K562 (cell line): ENCODE results near the gene SKIDA1. TPM values are rescaled to one million over a fixed set of nuclear protein-coding genes. Genes with fewer than 3 reads are reported as not detected.
A peak's percentile ranks its signal among the peaks of the same experiment; 100 is the strongest.

Experiments used
- ATAC-seq: fragments of 200-7000 bp; cut with Tn5 transposase; 3 replicates; pipeline ENCODE4 v1.9.1; 2020; ENCODE audit warnings: moderate library complexity
- BruUV-seq: library from RNA; stranded (reverse); fragments of 400-500 nt; replicated peaks from 2 replicates; lab custom pipeline; 2021; lab: Mats Ljungman, UMichigan
- CTCF ChIA-PET: fragments of 300-600 bp; formaldehyde crosslinking; extraction: SDS; loops from one replicate; lab custom pipeline; 2021; ENCODE audit warnings: low intra/inter-chr PET ratio; lab: Yijun Ruan, JAX
- POLR2A ChIA-PET: fragments of 300-600, 350-650 bp; sonication (Branson Sonifier 250); formaldehyde crosslinking; extraction: SDS; loops from one replicate; lab custom pipeline; 2021; ENCODE audit warnings: antibody characterized with exemption, inconsistent platforms; lab: Yijun Ruan, JAX
- DNase-seq, 4 experiments: peaks; one replicate each; pipeline versions ENCODE4 v3.0.0 to v3.0.0-alpha.2; 2011 to 2018; ENCODE audit warnings: low spot score in 3 of 4, mixed read lengths in 3 of 4; ENCODE audit errors: extremely low read depth in 1 of 4
- FAIRE-seq: peaks from 2 replicates; lab custom pipeline; 2011; peaks lifted over from hg19 to GRCh38; lab: Jason Lieb, UNC
- H2AFZ ChIP-seq: 2 replicates; pipeline ENCODE4 v1.6.0; 2011; ENCODE audit warnings: low read depth, low read length, control low read depth, inconsistent platforms
- H3K27ac ChIP-seq: fragments of 200-600 bp; 3 replicates; pipeline ENCODE4 v1.8.0; 2011; ENCODE audit warnings: low read depth, mild to moderate bottlenecking, control low read depth, inconsistent platforms, low read length, moderate library complexity, mixed read lengths; ENCODE audit errors: extremely low read depth
- H3K27me3 ChIP-seq, 2 experiments: fragments of 300-600 bp in 1 of 2; 2 replicates in 1 of 2; 3 replicates in 1 of 2; pipeline versions ENCODE4 v1.6.0 to v1.8.0; 2011; ENCODE audit warnings: inconsistent platforms in 2 of 2, low read length in 2 of 2, mild to moderate bottlenecking in 1 of 2, mixed read lengths in 1 of 2, moderate library complexity in 1 of 2; ENCODE audit not compliant: control insufficient read depth in 2 of 2, insufficient read depth in 2 of 2
- H3K36me3 ChIP-seq: fragments of 300-600 bp; 3 replicates; pipeline ENCODE4 v1.8.0; 2011; ENCODE audit warnings: mild to moderate bottlenecking, low read length, inconsistent platforms; ENCODE audit not compliant: control insufficient read depth, insufficient read depth
- H3K4me1 ChIP-seq, 2 experiments: fragments of 200-600 bp in 1 of 2; replicated peaks in 1 of 2; 2 replicates in 1 of 2; 3 replicates in 1 of 2; pipeline versions ENCODE4 v1.5.1 to v1.8.0; 2011; ENCODE audit warnings: inconsistent platforms in 2 of 2, low read length in 2 of 2, mild to moderate bottlenecking in 1 of 2, mixed read lengths in 1 of 2, moderate library complexity in 1 of 2; ENCODE audit not compliant: control insufficient read depth in 2 of 2, insufficient read depth in 2 of 2
- H3K4me2 ChIP-seq: 2 replicates; pipeline ENCODE4 v1.6.1; 2011; ENCODE audit warnings: low read length, control low read depth, inconsistent platforms, mixed read lengths; ENCODE audit not compliant: insufficient read depth
- H3K4me3 ChIP-seq: fragments of 200-600 bp; sonication (generic), shearing (Covaris generic); 2 replicates; pipeline ENCODE4 v1.5.1; 2016; ENCODE audit warnings: control low read depth, inconsistent platforms
- H3K79me2 ChIP-seq: fragments of 200-600 bp; 3 replicates; pipeline ENCODE4 v1.8.0; 2011; ENCODE audit warnings: low read length, inconsistent platforms; ENCODE audit not compliant: control insufficient read depth, insufficient read depth
- H3K9ac ChIP-seq, 2 experiments: 2 replicates each; pipeline versions ENCODE4 v1.6.0 to v1.6.1; 2011; ENCODE audit warnings: low read depth in 2 of 2, low read length in 2 of 2, control low read depth in 1 of 2, inconsistent platforms in 1 of 2, mild to moderate bottlenecking in 1 of 2, mixed read lengths in 1 of 2; ENCODE audit not compliant: insufficient read depth in 1 of 2
- H3K9me1 ChIP-seq: one replicate; pipeline ENCODE4 v1.6.0; 2011; ENCODE audit warnings: inconsistent platforms, mild to moderate bottlenecking, low read length, moderate library complexity; ENCODE audit not compliant: control insufficient read depth, insufficient read depth
- H3K9me3 ChIP-seq: replicated peaks from 2 replicates; pipeline ENCODE4 v1.5.1; 2011; ENCODE audit warnings: low read depth, low read length, inconsistent platforms; ENCODE audit not compliant: control insufficient read depth, insufficient read depth
- H4K20me1 ChIP-seq: replicated peaks from 2 replicates; pipeline ENCODE4 v1.6.1; 2011; ENCODE audit warnings: low read length, inconsistent platforms, mixed read lengths; ENCODE audit not compliant: control insufficient read depth, insufficient read depth
- DDX20 ChIP-seq: fragments of 450-650 bp; IDR thresholded peaks from 2 replicates; pipeline ENCODE4 v1.6.1; 2016; ENCODE audit warnings: missing genetic modification characterization, low read depth, mild to moderate bottlenecking, missing compliant biosample characterization, moderate library complexity
- FIP1L1 ChIP-seq: fragments of 200-400 bp; formaldehyde crosslinking; IDR thresholded peaks from 2 replicates; pipeline ENCODE4 v1.6.1; 2018; ENCODE audit warnings: mild to moderate bottlenecking, low read depth, low read length; ENCODE audit not compliant: poor library complexity, severe bottlenecking
- FOXA3 ChIP-seq, 2 experiments: fragments of 450-650 bp in 1 of 2; sonication (generic) in 1 of 2; formaldehyde crosslinking; IDR thresholded peaks in 1 of 2; conservative IDR thresholded peaks in 1 of 2; 2 replicates each; pipeline versions ENCODE4 v1.4.0 to v1.8.0; 2020 to 2022; ENCODE audit warnings: mild to moderate bottlenecking in 2 of 2, missing genetic modification reagents in 1 of 2
- HOXB6 ChIP-seq: fragments of 250-450 bp; sonication (Bioruptor Pico); IDR thresholded peaks from 2 replicates; pipeline ENCODE4 v1.5.1; 2022; ENCODE audit warnings: mild to moderate bottlenecking, borderline replicate concordance
- KAT8 ChIP-seq: fragments of 450-650 bp; IDR thresholded peaks from 2 replicates; pipeline ENCODE4 v1.6.1; 2016; ENCODE audit warnings: low read depth, mild to moderate bottlenecking
- MBD2 ChIP-seq: sonication (generic); IDR thresholded peaks from 2 replicates; pipeline ENCODE4 v1.6.1; 2016; ENCODE audit warnings: low read depth, borderline replicate concordance
- OTX1 ChIP-seq: fragments of 450-650 bp; formaldehyde crosslinking; IDR thresholded peaks from 2 replicates; pipeline ENCODE4 v1.4.0; 2022; ENCODE audit warnings: mild to moderate bottlenecking
- PTTG1 ChIP-seq: fragments of 450-650 bp; IDR thresholded peaks from 2 replicates; pipeline ENCODE4 v1.6.1; 2016; ENCODE audit warnings: low read depth, mild to moderate bottlenecking, missing genetic modification characterization, missing compliant biosample characterization
- RBM25 ChIP-seq: fragments of 200-400 bp; formaldehyde crosslinking; IDR thresholded peaks from 2 replicates; pipeline ENCODE4 v1.6.1; 2018; ENCODE audit warnings: low read length, low read depth, moderate library complexity; ENCODE audit not compliant: severe bottlenecking
- RBM39 ChIP-seq: fragments of 200-400 bp; formaldehyde crosslinking; optimal IDR thresholded peaks from 2 replicates; pipeline ENCODE3; 2018; ENCODE audit warnings: low read depth, low read length
- SREBF1 ChIP-seq: fragments of 150-350 bp; IDR thresholded peaks from 2 replicates; pipeline ENCODE4 v1.6.1; 2014; ENCODE audit warnings: antibody characterized with exemption, low read depth, low read length, borderline replicate concordance
- TOE1 ChIP-seq, 2 experiments: fragments of 450-650 bp in 1 of 2; sonication (generic) in 1 of 2; formaldehyde crosslinking in 1 of 2; IDR thresholded peaks; 2 replicates each; pipeline versions ENCODE4 v1.7.1 to v1.8.0; 2016 to 2022; ENCODE audit warnings: borderline replicate concordance in 2 of 2, mild to moderate bottlenecking in 2 of 2, antibody characterized with exemption in 1 of 2, inconsistent platforms in 1 of 2, low read depth in 1 of 2, missing genetic modification reagents in 1 of 2, moderate library complexity in 1 of 2
- ZNF121 ChIP-seq: sonication (generic); formaldehyde crosslinking; conservative IDR thresholded peaks from 2 replicates; pipeline ENCODE4 v1.8.0; 2022; ENCODE audit warnings: missing genetic modification reagents
- ZNF143 ChIP-seq: sonication (generic); formaldehyde crosslinking; IDR thresholded peaks from 2 replicates; pipeline ENCODE4 v1.9.0; 2022; ENCODE audit warnings: mild to moderate bottlenecking, missing genetic modification reagents
- ZNF57 ChIP-seq: fragments of 450-650 bp; formaldehyde crosslinking; IDR thresholded peaks from 2 replicates; pipeline ENCODE4 v1.4.0; 2020; ENCODE audit warnings: mild to moderate bottlenecking, moderate library complexity
- ZNF695 ChIP-seq: fragments of 450-650 bp; formaldehyde crosslinking; IDR thresholded peaks from 2 replicates; pipeline ENCODE4 v1.4.0; 2020; ENCODE audit warnings: mild to moderate bottlenecking, moderate library complexity
- ZSCAN32 ChIP-seq: fragments of 450-650 bp; formaldehyde crosslinking; IDR thresholded peaks from 2 replicates; pipeline ENCODE4 v1.4.0; 2020; ENCODE audit warnings: mild to moderate bottlenecking, moderate library complexity
- WGBS: fragments of 100-300 bp; shearing (Covaris generic); methylation state at CpG from one replicate; pipeline ENCODE4 v1.1.6; 2016; ENCODE audit warnings: low coverage, mixed read lengths; ENCODE audit not compliant: insufficient coverage; ENCODE audit errors: missing lambda C conversion rate; 5-methylcytosine and 5-hydroxymethylcytosine counted together
- in situ Hi-C: fragments of 300-500 bp; cut with MboI; formaldehyde crosslinking; loops from 4 replicates; pipeline ENCODE4 v1.15.0; 2018; ENCODE audit warnings: inconsistent platforms, mixed read lengths
- intact Hi-C: fragments of 100-400 bp; cut with micrococcal nuclease; formaldehyde crosslinking; loops from 2 replicates; pipeline ENCODE4 v1.14.2; 2022
- polyA plus RNA-seq, 8 experiments: library from polyadenylated mRNA; depleted of rRNA in 4 of 8; stranded (reverse) in 5 of 8; unstranded in 3 of 8; fragments of >200 nt; fragmentation: Nextera tagmentation in 2 of 8; fragmentation: Illumina TruSeq in 1 of 8; extraction: Ambion mirVana in 2 of 8; extraction: Trizol in 1 of 8; gene quantifications; 2 replicates each; pipeline versions ENCODE4 v1.2.1 to v1.2.3, GENCODE V29; 2011 to 2014; ENCODE audit warnings: inconsistent platforms in 1 of 8, missing spikeins in 1 of 8
- total RNA-seq, 7 experiments: library from RNA; depleted of rRNA in 6 of 7; stranded (reverse); fragments of >200 nt in 6 of 7; fragmentation: Illumina TruSeq in 2 of 7; extraction: Trizol in 2 of 7; gene quantifications; 2 replicates each; pipeline versions ENCODE4 v1.2.1 to v1.2.3, GENCODE V29; 2011 to 2021; ENCODE audit warnings: low replicate concordance in 1 of 7

Gene SKIDA1
- total and polyA plus RNA-seq, 9 of the 15 experiments (the other 6 are each of a cell fraction or from before 2014, with no cell fraction given) = 0.05 to 1.1 (median 0.42) TPM

GRCh38 chr10:21475393-21475792, 50.1 kb downstream of the SKIDA1 start:
- ATAC-seq = no peak
- FAIRE-seq = no peak
- no peaks in the 10 kb centered on the region; a peak in 1 of 5 replicates for H3K4me1 ChIP-seq
- H3K9ac ChIP-seq = no peak overlapping the region
- intact Hi-C loops (no loop called here), in situ Hi-C loops (loop anchor here (25.0 kb wide), 1 partner anchor 462 kb away; no protein-coding TSS in a partner anchor)
- H3K79me2 ChIP-seq = no peaks in the 10 kb centered on the region
- peaks cover 2 to 8% of the 10 kb centered on the region in 2 experiments; a peak in 3 of 5 replicates for H3K27me3 ChIP-seq
- H3K9me3 ChIP-seq = no peaks in the 10 kb centered on the region
- ChIA-PET POLR2A (no interaction called here), CTCF (no interaction called here)
- WGBS = 28% methylated on average over 5 of the region's 5 CpGs
- H3K4me3 ChIP-seq = no peak overlapping the region
- no peaks in the 10 kb centered on the region for H3K36me3 ChIP-seq
- peak; percentile 94 for TF ChIP-seq ZNF121 (CRISPR knock-in tag)
- peak; percentile 35 for TF ChIP-seq RBM25
- no peak for TF ChIP-seq TOE1 (IDR thresholded peaks at IDR 0.05; ENCODE audit: borderline replicate concordance)
- TF ChIP-seq TOE1 (CRISPR knock-in tag; IDR thresholded peaks at IDR 0.05; ENCODE audit: borderline replicate concordance, low read depth) = no peak
- TF ChIP-seq FOXA3 (CRISPR knock-in tag; conservative IDR thresholded peaks at IDR 0.05 in 1 of 2, IDR thresholded peaks at IDR 0.05 in 1 of 2) = 0 out of 4 replicates have a peak, but pooled peaks of 1 of the 2 experiments have one; percentile 18
- H3K27ac ChIP-seq = no peak overlapping the region
- H3K9me1 ChIP-seq = no peaks in the 10 kb centered on the region
- no peak overlapping the region for H2AFZ ChIP-seq
- no TSS peak for BruUV-seq
- H3K4me2 ChIP-seq = no peak overlapping the region
- no peak for DNase-seq
- H4K20me1 ChIP-seq = no peaks in the 10 kb centered on the region

- Histone ChIP-seq H3K9ac (no peak overlapping the region), H3K9me1 (no peaks in the 10 kb centered on the region), H3K4me1 (no peaks in the 10 kb centered on the region; a peak in 1 of 5 replicates), H3K4me2 (no peak overlapping the region), H3K27ac (no peak overlapping the region), H3K4me3 (no peak overlapping the region), H3K27me3 (peaks cover 2 to 14% of the 10 kb centered on the region in 2 experiments; a peak in 3 of 5 replicates), H3K79me2 (no peaks in the 10 kb centered on the region), H4K20me1 (no peaks in the 10 kb centered on the region), H3K36me3 (no peaks in the 10 kb centered on the region), H3K9me3 (no peaks in the 10 kb centered on the region), H2AFZ (no peak overlapping the region)
- CTCF ChIA-PET = no interaction called here
- WGBS = 11% methylated on average over 10 of the region's 10 CpGs
- POLR2A ChIA-PET = interaction anchor here (0.6 kb wide), 2 partner anchors 613 to 786 kb away, joined by 4 read pairs; no protein-coding TSS in a partner anchor
- in situ Hi-C loops (no loop called here), intact Hi-C loops (no loop called here)
- no peak for ATAC-seq
- BruUV-seq = no TSS peak
- FAIRE-seq = no peak
- no peak for DNase-seq
- no peak for TF ChIP-seq FIP1L1
- no peak for TF ChIP-seq DDX20 (tag)
- no peak for TF ChIP-seq ZNF57 (CRISPR knock-in tag)
- no peak for TF ChIP-seq ZSCAN32
- no peak for TF ChIP-seq HOXB6 (CRISPR knock-in tag)
- TF ChIP-seq ZNF695 (CRISPR knock-in tag) = no peak
- TF ChIP-seq KAT8 = no peak
- TF ChIP-seq SREBF1 = no peak
- TF ChIP-seq PTTG1 = no peak
- TF ChIP-seq RBM39 = no peak
- no peak for TF ChIP-seq OTX1 (CRISPR knock-in tag)
- no peak for TF ChIP-seq MBD2
- TF ChIP-seq ZNF143 (CRISPR knock-in tag) = no peak
Measured at GRCh38 chr10:21473541-21473940, 51.9 kb downstream of the SKIDA1 start.
